GM10266 (cell line): ENCODE data around the gene GLO1.
"Not testable (repeated sequence)": the region's sequence is repeated elsewhere in the genome, so short reads cannot be mapped to it uniquely, and the experiment has no call there.

ENCODE experiments used
- DNase-seq: peaks from one replicate; pipeline ENCODE4 v3.0.0; 2012; ENCODE audit errors: extremely low spot score
- CTCF ChIP-seq: IDR thresholded peaks from 2 replicates; pipeline ENCODE4 v1.5.1; 2012; ENCODE audit warnings: mild to moderate bottlenecking, low read depth; ENCODE audit not compliant: control insufficient read depth, insufficient read depth; ENCODE audit errors: missing control alignments

GLO1 gene

GRCh38 chr6:38705924-38706323 is 3.0 kb upstream of the GLO1 start:
- TF ChIP-seq CTCF = no peak
- DNase-seq = no peak

GRCh38 chr6:38703949-38704590 is 1.1 kb upstream of the GLO1 start:
- no peak for DNase-seq
- TF ChIP-seq CTCF = no peak

GRCh38 chr6:38701551-38701950 is 1.4 kb downstream of the GLO1 start:
- no peak for DNase-seq
- no peak for TF ChIP-seq CTCF

- DNase-seq = not testable (repeated sequence)
Observed at GRCh38 chr6:38699702-38700101, 3.2 kb downstream of the GLO1 start.

- DNase-seq = no peak
- TF ChIP-seq CTCF = no peak
Observed at GRCh38 chr6:38697846-38698245, 5.1 kb downstream of the GLO1 start.

GRCh38 chr6:38696345-38696744 is 6.6 kb downstream of the GLO1 start:
- DNase-seq = no peak
- TF ChIP-seq CTCF = no peak

- no peak for DNase-seq
- TF ChIP-seq CTCF = no peak
Observed at GRCh38 chr6:38695933-38696332, 7.0 kb downstream of the GLO1 start.
